ENCODE measurements around the gene MORC1.

The MORC1 gene

GRCh38 chr3:108936924-108937689, 180.8 kb downstream of the MORC1 start:
- no peak for DNase-seq

DNA sequence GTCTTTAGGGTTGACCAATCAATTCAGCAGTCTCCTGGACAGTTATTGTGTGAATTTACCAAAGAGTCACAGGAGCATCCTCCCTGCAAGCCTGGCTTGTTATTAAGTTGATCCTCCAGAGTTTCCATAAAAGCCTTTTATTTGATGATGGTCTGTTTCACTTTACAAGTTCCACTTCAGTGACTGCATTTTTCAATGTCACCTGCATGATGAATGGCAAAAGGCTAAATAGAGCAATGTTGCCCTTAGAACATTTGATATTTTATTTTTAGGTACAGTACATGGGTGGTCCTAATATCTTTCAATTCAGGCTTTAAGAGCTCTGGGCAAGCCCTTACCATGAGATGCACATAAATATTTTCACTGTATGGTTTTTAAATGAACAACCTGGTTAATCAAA, 186.9 kb downstream of the MORC1 start:
- no peak for DNase-seq

DNA sequence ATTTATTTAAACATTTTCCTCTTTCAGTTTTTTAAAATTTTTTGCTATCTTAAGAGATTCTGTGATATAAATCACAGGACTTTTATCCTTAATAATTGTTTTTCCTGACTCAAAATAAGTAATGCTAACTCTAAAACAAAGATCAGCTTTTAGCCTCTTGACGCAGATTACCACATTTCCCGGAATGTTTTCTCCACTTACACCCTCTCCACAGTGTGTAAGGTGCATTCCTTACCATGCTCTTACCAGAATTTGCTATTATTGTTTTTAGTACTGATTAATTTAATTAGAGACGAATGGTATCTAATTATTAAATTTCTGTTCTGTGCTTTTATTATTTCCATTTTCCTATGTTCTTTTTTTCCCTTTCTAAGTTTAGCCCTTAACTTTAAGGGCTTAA, 199.1 kb downstream of the MORC1 start:
- DNase-seq = no peak

DNA sequence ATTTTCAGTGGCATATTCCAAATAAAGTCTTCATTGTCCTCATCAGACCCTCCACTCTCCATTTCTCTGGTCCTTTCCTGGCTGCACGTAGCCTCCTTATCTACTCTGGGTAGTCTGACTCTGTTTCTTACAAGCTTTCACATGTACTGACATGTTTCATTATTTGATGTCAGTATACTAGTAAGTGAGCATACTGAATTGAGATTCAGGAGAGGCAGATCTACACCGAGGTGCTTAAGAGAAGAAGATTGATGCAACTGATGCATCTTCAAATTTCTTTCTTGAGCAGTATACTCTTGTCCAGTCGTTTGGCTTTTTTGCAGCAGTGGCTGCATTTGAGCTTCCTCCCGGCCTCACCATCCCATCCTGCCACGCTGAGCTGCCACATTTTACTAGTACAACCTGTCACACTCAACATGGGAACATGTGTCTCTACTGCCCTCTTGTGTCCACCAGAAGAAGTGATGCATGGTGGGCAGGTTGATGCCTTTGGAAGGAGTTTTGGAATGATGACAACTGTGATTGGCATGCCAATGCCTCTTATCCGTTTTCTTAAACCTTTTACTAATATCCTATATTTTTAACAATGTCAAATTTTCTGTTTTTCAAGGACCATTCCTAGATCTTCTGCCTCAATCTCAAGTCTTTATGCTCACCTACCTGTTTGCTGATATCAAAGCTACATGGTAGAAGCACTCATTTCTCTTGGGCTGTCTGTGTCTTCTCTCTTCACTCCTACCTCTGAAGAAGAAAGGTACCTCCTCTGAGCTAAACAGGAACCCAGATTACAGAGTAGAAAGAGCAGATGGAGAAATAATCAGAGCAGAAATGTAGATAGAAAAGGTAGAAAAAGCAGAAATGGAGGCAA, 202.9 kb downstream of the MORC1 start:
- DNase-seq = no peak

GRCh38 chr3:108909799-108910198, 208.1 kb downstream of the MORC1 start:
- DNase-seq = no peak
